GF-D8 (cell line): ENCODE measurements around the gene ADARB1.
A peak's percentile ranks its signal among the peaks of the same experiment; 100 is the strongest.
"Not testable (repeated sequence)": the region's sequence is repeated elsewhere in the genome, so short reads cannot be mapped to it uniquely, and the experiment has no call there.

ENCODE experiments used
- DNase-seq: peaks from one replicate; lab custom pipeline; 2025; lab: John Stamatoyannopoulos, UW

ADARB1 gene

DNA sequence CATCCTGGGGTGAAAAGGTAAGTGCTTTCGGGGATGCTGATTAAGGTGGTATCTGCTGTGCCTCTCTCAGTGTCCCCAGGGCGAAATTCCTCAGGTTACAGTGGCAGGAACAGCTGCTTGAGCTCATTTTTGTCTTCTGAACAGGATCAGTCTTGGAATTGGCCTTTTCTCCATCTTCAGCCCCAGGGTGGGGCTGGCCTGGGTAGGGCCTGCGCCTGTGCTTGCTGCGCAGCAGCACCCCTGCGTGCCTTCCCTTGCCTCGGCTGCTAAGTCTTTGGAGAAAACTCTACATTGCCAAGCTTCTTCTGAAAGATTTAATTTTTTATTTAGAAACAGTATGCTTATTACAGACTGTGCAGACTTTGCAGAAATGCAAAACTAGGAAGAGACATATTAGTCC, 41.7 kb downstream of the ADARB1 start:
- DNase-seq, result no peak

DNA sequence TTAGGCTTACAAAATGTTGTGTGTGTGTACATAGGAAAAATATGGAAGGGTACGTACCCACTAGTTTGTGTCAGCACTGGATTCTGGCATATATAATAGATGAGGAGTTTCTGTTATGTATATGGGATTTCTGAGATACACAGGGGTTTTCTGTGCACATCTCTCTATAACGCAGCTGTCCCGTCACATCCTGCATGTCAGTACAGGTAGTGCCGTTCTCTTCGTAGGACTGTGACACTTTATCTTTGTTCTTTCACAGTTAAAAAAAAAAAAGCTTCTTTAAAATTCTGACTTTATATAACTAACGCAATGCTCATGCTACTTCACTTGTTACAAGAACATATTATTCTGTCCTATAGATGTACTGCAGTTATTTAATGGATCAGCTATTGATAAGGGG, 42.9 kb downstream of the ADARB1 start:
- DNase-seq, result no peak

DNA sequence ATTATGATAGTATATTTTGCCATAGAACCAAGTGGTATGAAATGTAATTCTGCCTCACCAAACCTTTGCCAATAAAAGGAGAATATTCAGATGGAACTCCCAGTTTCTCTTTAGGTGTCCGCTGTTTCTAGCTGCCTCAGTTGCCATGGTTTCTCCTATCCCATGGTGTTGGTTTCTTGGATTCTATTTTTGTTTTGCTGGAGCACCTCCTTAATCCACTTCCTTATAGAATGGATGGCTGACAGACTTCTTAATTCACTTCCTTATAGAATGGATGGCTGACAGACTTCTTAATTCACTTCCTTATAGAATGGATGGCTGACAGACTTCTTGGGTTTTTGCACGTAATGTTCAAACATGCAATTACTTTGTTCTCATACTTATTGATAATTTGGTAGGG, 43.7 kb downstream of the ADARB1 start:
- no peak for DNase-seq

DNA sequence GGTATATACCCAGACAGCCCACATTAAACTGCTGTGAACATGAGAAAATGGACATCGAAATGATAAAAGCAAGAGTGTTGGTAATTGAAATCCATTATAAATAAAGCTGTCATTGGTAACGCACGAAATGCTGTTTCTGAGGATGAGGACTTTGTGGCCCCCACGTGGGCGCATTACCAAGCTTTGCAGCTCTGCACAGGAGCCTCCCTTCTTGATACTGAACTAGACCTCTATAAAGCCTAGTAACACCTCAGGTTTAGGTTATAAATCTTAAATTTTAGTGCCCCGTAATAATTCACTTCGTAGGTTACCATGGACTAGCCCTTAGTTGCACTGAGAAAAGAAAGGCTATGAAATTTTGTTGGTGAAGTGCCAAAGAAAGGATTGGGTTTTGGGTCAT, 45.4 kb downstream of the ADARB1 start:
- DNase-seq, result no peak

DNA sequence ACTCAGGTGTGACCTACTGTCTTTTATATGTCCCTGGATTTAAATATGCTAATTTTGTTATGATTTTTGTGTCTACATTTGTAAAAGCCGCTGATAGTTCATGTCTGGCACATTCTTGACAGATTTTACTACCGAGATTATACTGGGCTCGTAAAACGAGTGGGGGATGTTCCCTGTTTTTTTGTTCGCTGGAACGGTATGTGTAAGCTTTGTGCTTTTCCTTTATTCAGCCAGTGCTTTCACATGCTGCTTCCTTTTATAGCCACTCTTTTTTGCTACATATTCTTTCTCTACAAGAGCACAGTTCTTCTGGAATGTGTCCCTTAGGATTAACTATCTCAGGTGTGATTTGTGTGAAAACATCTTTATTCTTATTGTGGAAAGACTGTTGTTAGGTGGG, 46.6 kb downstream of the ADARB1 start:
- no peak for DNase-seq

DNA sequence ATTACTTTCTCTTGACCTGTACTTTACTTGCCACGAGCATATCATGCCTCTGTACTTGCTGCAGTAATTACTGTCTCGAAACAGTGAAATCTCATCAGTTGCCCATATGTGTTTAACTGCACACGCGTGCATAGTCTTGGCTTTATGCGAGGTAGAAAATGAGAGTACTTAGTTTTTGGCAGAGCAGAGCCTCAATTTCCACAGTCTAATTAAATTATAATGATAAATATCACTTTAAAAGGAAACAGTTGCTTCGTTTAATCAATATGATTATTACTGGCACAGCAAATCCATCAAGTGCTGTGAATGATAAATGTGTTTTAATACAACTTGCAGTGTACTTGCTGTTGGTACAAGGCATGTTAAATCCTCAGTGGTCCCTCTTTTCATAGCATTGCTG, 47.6 kb downstream of the ADARB1 start:
- no peak for DNase-seq

DNA sequence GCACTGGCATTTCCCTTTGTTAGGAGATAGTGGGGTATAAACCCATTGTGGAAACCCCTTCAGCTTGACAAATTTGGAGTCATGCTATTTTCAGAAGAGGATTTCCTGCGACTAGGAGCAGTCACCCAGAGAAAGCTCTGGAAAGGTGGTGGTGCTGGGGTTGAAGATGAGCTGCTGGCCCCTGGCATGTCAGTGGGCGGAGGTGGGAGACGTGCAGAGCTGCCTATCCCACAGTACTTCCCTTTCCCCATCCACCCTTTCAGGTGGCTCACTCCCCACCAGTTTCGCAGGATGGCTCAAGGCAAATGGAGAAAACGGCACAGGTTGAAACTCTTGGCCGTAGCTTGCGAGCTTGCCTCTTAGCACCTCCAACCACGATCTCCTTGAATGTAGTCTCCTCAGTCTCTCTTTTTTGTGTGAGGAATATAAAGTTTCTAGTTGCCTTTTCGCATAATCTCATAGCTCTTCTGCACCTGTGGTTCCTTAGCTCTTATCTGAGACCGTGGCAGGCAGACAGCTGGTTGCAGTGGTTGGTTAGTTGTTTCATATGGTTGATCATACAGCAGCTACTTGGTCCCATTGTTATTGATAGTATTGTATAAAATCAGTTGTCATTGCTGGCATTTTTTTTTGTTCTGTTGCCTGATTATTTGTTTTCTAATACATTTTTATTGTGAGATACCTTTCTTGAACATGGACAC, 48.2 kb downstream of the ADARB1 start:
- DNase-seq, result no peak

DNA sequence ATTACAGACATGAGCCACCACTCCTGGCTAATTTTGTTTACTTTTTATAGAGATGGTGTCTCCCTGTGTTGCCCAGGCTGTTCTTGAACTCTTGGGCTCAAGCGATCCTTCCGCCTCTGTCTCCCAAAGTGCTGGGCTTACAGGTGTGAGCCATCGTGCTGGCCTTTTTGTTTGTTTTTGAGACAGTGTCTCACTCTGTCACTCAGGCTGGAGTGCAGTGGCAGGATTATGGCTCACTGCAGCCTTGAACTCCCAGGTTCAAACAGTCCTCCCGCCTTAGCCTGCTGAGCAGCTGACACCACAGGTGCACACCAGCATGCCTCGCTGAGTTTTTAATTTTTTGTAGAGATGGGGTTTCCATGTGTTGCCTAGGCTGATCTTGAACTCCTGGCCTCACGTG, 49.1 kb downstream of the ADARB1 start:
- DNase-seq, result no peak

DNA sequence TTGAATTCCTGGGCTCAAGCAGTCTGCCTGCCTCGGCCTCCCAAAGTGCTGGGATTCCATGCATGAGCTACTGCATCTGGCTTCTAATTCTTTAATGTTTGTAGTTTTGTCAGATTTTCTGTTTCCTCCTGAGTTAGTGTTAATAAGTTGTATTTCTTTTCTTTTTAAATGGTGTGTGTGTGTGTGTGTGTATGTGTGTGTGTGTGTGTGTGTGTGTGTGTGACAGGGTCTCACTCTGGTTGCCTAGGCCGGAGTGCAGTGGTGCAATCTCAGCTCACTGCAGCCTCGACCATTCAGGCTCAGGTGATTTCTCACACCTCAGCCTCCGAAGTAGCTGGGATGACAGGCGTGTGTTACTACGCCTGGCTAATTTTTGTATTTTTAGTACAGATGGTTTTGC, 50.2 kb downstream of the ADARB1 start:
- DNase-seq, result no peak

DNA sequence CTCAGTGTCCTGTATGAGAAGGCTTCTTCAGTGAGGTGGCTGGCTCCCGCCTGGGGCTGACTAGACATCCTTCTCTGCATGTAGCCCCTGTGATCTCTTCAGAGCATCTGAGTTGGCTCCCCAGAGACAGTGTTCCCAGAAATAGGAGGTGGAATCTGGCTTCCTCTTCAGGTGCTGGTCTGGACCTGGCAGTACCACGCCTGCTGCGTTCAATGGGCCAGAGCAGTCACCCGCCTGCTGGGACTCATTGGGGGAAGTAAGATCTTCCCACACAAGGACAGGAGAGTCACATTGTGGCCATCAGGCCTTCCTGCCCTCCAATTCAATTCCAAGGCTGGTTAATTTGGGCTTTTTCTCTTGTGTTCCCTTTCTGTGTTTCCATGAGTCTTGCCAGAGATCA, 51.0 kb downstream of the ADARB1 start:
- no peak for DNase-seq

DNA sequence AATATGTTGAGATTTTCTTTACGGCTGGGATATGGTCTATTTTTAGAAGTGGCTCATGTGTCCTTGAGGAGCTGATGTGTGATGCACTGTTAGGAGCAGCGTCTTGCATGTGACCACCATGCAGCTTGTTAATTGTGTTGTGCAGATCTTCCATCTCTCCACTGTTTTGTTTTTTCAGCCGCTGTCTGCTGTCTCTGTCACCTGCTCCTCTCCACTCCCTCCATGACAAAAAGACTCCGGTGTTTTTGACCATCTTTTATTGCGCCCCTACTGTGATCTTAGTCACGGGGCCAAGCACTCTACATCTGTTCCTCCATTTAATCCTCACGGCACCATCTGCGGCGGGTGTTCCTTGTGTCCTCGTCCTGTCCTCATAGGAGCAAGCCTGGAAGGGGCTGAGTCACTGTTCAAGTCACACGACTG, 51.8 kb downstream of the ADARB1 start:
- no peak for DNase-seq

DNA sequence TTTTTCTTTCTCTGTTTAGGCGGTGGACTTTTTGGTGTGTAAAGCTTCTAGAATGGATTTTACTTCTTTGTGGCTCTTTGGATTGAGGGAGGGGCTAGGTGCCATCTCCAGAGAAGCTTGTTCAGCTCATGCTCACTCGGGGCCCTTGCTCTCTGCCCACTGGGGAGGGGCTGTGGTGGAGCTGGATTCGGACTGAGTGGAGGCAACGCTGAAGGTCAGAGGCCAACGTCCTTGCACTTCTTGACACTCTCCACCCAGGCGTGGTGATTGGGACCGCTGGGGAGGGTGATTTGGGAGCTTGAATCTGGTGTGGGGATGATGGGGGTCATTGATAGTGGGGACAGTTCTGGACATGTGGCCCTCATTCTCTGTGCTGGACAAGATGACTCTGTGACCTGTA, 52.6 kb downstream of the ADARB1 start:
- no peak for DNase-seq

DNA sequence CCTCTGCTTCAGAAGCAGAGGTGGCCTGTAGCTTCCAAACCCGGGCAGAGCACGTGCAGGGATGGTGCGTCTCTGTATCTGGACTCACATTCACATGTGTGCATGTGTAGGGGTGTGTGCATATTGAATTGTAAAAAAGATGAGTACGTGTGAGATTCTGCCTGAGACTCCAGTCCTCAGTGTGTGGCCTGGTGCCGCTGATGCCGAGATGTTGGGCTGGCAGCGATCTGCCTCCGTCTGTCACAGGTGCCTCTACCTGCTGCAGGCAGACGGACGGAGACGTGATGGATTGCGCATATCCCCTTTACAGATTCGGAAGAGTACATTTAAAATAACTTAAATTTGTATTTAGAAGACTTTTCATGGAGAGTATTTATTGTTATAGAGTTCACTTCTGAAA, 53.6 kb downstream of the ADARB1 start:
- no peak for DNase-seq

DNA sequence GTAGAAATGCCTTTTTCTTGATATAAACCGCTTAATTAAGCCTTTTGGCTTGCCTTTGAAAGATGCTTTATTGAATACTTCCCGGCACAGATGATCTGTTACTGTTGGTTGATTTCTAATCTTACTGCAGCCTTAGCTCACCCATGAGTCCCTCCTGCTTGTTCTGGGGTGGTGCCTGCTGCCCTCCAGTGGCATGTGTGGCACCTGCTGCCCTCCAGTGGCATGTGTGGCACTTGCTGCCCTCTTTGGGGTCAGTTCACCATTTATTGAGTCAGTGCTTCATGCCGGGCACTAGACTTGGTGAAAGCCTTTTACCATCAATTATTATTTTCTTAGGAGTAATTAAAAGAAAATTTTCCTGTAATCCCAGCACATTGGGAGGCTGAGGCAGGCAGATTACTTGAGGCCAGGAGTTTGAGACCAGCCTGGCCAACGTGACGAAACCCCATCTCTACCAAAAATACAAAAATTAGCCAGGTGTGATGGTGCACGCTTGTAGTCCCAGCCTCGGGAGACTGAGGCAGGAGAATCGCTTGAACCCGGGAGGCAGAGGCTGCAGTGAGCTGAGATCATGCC, 54.3 kb downstream of the ADARB1 start:
- DNase-seq, result peak; percentile 34

DNA sequence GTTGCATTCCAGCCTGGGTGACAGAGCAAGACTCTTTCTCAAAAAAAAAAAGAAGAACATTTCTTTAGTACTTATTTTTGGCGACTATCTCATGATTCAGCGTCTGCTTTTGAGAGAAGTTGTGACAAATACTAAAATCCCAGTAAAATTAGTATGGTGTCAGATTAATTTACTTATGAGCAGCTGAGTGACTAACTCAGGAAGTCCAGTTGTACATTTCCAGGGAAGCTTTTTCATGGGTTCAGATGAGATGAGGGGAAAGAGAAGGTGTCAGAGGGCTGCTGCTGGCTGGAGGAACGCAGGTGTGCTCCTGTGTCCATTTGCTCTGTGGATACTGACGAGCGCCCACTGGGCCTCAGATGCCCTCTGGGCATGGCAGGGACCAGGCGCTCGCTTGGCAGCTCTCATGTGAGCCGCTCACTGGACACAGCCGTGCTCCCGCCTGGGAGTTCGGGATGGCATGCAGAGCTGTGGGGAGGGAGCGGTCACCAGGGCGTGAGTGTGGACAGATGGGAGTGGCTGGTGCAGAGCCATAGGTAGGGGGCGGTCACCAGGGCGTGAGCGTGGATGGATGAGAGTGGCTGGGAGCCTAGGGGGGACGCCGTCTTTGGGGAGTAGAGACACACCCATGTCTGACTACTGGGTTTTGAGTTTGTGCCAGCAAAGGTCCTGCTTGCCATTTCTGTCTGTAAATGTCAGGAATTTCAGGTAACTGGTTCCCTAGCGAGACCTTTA, 55.0 kb downstream of the ADARB1 start:
- DNase-seq, result no peak

DNA sequence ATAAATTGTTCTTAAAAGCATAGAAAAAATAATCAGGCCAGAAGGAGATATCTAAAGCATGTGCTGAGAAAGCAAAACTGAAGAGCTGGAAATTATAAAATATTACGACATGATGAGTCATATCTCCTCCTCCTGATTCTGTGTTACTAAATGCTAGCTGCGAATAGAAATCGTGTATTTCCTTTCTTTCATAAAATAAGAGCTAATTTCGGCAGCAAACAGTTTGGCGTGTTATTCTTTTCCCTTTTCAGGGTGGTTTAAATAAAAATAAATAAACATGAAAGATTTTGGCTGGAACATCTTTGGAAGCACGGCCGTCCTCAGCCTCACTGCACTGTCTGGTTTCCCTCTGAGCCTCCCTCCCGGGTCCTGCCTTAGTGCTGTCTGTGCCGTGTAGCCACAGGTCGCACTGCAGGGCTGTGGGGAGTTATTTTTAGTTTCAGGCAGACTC, 56.0 kb downstream of the ADARB1 start:
- DNase-seq, result peak; percentile 26

DNA sequence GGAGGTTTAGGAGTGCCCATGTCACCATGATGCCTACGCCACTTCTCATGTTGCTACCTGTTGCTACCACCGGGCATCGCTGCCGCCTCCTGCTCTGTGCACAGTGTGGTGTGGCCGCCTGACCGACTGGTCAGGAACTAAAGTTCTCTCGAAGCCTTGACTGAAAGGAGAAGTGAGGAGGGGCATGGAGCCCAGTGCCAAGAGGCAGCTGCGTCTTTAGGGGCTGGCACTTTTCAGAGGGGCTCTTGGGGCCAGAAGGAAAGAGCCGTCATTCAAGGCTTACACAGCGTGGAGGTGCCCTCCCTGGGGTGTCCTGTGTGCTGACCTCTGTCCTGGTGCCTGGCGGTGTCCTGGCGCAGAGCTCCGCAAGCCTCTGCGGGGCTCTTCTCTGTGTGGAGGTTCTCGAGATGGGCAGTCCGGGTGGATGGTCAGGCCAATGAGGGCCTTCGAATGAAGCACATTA, 57.2 kb downstream of the ADARB1 start:
- DNase-seq, result no peak

DNA sequence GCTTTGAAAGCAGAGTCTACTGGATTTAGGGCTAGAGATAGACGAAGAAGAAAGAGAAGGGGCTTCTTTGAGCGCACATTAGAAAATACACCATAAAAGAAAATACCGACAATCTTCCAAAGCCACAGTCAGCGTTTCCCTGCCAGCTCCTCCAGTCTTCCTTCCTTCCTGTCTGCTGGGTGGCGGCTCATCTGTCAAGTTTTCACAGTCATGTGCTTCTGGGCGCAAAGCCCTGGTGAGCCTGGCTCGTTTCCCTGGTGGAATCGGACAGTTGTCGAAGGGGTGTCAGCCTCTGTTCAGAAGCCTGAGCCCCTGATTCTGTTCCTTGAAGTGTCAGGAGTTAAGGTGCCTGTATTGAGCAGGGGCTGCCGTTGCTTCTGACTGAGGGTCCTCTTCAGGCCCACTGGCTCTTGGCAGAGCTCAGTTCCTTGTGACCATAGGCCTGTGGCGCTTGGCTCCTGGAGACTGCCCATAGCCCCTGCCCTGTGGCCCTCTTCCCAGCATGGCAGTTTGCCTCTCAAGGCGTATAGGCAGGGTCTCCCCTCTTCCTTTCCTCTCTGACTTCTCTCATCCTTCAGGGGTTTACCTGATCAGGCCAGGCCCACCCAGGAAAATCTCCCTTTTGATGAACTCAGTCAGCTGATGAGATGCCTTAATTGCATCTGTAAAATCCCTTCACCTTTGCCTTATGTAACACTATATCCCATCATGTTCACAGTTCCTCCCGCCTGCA, 58.6 kb downstream of the ADARB1 start:
- no peak for DNase-seq

DNA sequence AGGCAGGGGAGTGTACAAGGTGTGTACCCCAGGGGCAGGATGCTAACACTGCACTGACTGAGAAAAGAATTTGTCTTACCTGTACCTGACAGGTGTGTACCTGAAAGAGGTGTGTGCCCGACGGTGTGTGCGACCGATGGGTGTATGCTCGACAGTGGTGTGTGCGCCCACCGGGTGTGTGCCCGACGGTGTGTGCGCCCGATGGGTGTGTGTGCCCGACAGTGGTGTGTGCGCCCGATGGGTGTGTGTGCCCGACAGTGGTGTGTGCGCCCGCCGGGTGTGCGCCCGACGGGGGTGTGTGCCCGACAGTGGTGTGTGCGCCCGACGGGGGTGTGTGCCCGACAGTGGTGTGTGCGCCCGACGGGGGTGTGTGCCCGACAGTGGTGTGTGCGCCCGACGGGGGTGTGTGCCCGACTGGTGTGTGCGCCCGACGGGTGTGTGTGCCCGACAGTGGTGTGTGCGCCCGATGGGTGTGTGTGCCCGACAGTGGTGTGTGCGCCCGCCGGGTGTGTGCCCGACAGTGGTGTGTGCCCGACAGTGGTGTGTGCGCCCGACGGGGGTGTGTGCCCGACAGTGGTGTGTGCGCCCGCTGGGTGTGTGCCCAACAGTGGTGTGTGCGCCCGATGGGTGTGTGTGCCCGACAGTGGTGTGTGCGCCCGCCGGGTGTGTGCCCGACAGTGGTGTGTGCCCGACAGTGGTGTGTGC, 59.3 kb downstream of the ADARB1 start:
- not testable (repeated sequence) for DNase-seq

DNA sequence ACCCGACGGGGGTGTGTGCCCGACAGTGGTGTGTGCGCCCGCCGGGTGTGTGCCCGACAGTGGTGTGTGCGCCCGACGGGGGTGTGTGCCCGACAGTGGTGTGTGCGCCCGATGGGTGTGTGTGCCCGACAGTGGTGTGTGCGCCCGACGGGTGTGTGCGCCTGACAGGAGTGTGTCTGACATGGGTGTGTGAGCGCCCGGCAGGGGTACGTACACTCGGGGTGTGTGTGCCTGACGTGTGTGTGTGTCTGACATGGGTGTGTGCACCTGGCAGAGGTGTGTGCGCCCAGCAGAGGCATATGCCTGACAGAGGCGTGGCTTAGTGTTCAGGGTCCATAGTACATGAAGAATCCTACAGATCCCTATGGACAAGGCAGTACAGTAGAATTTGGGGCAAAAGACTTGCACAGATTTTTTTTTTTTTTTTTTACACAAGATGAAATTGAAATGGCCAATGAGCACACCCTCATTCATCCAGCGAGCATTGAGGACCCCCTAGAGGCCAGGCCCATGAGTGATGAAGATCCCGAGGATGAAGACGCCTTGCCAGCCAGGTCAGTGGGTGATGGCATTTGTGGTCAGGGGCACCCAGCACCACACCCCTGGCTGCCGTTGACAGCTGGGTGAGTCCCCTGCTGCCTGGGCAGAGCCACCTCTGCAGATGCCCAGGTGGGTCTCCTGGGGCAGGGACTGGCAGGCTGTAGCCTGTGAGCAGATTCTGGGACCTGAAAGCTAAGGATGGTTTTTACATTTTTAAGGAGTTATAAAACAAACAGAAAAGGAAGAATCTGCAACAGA, 60.1 kb downstream of the ADARB1 start:
- no peak for DNase-seq

DNA sequence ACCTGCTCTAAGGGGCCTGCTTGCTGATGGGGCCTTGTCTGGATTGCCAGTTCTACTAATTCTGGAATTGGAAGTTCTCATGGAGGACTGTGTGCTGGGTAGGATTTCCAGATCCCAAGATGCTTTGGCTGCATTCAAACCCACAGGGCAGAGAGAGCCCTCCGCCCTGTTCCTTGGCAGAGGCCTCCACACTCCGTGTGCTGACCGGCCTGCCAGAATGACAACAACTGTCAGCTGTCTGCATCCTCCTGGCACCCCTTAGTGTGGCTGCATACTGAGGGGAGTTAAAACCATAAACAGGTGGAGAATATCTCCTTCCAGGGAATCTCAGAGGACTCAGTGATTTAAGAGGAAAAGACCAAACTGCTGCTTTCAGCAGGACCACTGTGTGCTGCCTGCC, 60.7 kb downstream of the ADARB1 start:
- DNase-seq, result no peak
